ENCODE data around the gene CTNNAL1.

DNA sequence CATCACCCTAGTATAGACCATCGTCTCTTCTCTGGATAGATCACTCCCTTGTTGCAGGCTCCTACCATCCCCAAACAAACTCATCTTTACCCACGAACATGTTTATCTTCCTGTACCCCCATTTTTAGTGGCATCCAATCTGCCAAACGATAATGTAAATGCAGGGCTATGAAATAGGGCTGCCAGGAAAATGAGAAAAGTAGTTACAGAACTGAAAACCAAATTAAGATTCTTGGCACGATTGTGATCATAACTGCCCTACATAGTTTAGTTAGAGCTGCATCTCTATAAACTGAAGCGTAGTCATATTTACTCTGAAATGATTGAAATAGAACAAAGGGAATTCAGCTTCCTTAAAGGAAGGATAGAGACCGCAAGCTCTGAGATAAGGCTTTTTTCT, 53.0 kb downstream of the CTNNAL1 start:
- TF ChIP-seq EZH2 (IDR thresholded peaks at IDR 0.05; ENCODE audit: borderline replicate concordance, low read depth, low read length, poor library complexity, severe bottlenecking), result no peak
- TF ChIP-seq, protein P1, sequence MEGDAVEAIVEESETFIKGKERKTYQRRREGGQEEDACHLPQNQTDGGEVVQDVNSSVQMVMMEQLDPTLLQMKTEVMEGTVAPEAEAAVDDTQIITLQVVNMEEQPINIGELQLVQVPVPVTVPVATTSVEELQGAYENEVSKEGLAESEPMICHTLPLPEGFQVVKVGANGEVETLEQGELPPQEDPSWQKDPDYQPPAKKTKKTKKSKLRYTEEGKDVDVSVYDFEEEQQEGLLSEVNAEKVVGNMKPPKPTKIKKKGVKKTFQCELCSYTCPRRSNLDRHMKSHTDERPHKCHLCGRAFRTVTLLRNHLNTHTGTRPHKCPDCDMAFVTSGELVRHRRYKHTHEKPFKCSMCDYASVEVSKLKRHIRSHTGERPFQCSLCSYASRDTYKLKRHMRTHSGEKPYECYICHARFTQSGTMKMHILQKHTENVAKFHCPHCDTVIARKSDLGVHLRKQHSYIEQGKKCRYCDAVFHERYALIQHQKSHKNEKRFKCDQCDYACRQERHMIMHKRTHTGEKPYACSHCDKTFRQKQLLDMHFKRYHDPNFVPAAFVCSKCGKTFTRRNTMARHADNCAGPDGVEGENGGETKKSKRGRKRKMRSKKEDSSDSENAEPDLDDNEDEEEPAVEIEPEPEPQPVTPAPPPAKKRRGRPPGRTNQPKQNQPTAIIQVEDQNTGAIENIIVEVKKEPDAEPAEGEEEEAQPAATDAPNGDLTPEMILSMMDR (conservative IDR thresholded peaks at IDR 0.05; ENCODE audit: low read depth, low read length), result no peak

Measured in A673 (cell line).